ENCODE results near the gene SLC17A7.

SLC17A7 gene

GRCh38 chr19:49407079-49407478 lies 34.2 kb downstream of the SLC17A7 start:
- DNase-seq (ENCODE audit: low spot score), result no peak

DNA sequence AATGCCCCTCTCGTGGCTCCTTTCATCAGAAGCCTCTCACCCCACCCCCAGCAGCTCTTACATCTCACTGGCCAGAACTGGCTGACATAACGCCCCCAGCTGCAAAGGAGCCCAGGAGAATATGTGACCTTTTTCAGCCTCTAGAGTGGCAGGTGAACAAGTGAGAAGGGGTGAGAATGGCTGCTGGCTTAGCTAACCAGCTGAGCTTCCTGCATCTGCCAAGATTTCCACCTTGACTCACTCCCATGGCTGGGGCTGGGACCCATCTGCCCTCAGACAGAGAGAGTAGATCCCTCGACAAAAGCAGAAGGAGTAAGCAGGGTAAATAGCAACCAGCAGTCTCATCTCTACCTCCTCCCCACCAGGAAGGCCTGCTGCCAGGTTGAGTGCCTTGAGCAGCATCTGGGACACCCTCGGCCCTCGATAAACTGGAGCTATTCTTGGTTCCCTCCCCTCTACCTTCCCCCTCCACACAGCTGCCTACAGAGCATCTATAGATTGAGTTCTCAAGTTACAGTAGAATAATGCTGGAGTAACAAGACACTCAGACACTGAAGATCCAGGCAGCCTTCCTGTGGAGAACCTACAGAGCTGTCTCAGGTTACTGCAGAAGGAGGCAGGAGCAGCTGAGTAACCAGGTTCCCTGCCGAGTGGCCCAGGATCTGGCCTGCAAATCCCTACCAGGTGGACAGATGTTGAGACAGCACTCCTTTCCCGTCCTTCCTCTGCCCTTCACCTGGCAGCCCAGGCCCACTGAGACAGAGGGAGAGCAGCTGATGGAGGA lies 37.7 kb downstream of the SLC17A7 start:
- peak; percentile 69 for DNase-seq (ENCODE audit: low spot score)

- DNase-seq (ENCODE audit: low spot score), result no peak
These were observed 41.3 kb downstream of the SLC17A7 start for GRCh38 chr19:49400029-49400428.

DNA sequence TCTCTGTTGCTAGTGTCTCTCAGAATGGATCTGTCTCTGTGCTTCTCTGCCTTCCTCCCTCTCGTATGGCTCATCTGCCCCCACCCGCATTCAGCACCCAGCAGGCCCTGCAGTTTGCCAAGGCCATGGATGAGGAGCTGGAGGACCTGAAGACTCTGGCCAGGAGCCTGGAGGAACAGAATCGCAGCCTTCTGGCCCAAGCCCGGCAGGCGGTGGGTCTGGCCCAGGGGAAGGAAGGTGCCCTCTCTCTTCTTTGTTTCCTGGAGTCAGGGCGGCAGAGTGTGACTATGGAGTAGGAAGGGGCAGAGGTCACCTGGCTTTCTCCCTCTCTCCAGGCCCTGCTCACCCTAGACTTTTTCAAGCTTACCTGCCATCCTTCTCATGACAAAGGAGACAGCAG lies 42.4 kb downstream of the SLC17A7 start:
- DNase-seq (ENCODE audit: low spot score), result no peak

- DNase-seq (ENCODE audit: low spot score), result no peak
These were observed 43.2 kb downstream of the SLC17A7 start for GRCh38 chr19:49398001-49398615.

GRCh38 chr19:49396738-49397505 lies 44.4 kb downstream of the SLC17A7 start:
- DNase-seq (ENCODE audit: low spot score), result no peak

DNA sequence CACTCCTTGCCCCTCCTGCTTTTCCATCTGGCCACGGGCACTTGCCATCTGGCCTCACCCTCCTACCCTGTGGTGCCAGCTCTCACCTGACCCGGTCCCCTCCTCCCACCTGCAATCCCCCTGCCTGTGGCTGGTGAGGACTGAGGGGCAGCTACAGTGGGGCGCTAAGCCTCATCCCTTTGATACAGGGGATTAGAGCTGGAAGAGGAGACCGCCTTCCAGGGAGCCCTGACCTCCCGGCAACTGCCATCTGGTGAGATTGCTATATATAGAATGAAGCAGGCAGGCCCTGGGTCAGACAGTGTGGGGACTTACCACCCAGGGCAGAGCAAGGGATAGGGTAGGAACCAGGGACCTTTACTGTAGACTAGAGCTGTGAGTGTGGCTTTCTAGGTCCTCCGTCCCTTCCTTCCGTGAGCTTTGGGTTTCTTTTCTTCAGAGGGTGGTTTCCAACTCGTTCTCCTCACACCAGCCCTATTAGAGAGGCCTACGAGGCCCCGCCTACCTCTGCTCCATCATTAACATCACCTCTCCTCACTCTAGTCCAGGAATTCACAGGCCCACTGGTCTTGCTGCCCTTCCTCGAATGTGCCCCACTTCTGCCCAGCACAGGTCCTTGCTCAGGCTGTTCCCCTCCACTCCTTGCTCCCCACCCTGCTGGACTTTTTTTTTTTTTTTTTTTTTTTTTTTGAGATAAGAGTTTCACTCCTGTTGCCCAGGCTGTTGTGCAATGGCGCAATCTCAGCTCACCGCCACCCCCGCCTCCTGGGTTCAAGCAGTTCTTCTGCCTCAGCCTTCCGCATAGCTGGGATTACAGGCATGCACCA lies 45.5 kb downstream of the SLC17A7 start:
- no peak for DNase-seq (ENCODE audit: low spot score)

GRCh38 chr19:49393881-49394280 lies 47.4 kb downstream of the SLC17A7 start:
- no peak for DNase-seq (ENCODE audit: low spot score)

- peak; percentile 88 for DNase-seq (ENCODE audit: low spot score)
These were observed 49.5 kb downstream of the SLC17A7 start for GRCh38 chr19:49391581-49392399.

DNA sequence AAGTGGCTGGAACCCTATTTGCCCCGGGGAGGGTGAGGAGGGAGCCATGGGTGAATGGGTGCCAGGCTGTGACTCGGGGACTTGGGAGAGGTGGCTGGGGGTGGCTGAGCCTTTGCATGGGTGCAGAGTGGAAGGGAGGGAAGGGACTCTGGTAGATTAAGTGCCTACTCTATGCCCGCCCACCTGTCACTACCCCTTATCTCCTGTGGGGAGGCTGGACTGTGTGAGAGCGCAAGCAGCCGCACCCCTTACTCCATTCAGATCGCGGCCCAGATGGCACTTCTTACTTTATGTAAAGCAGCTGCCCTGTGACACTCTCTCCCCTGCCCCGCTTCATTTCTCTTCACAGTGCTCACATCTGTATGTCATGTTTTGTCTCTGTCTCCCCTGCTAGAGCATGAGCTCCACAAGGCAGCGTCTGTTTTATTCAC lies 50.4 kb downstream of the SLC17A7 start:
- DNase-seq (ENCODE audit: low spot score), result peak; percentile 87

DNA sequence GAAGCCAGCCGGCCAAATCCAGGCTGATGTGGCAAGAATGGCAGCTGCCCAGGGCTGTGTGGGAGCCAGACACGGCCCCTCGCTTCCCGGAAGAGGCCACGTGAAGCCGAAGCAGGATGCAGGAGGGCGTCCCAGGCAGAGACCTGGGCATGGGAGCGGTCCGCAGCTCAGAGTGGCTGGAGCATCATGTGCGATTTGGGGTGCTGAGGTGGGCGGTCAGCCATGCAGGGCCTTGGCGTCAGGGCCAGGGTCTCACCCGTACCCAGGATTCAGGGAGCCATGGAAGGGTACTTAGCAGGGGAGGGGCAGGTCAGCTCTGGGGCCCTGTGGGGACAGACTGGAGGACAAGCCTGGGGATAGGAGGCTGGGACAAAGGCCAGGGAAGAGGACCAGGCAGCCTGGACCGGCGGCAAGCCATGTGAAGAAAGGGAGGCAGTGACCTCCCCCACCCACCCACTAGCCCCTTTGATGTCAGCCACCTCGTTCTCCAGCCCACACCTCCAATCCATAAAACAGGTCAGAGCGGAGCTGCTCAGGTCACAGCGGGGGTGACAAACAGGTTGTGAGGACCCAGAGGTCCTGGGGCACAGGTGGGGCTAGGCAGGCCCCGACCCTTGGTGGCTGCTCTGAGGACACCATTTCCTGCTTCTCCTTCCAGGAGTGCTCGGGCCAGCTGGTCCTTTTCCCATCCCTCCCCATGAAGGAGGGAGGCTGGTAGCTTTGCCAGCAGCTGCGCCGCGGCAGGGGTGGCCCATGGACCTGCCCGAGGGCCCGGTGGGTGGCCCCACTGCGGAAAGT lies 51.0 kb downstream of the SLC17A7 start:
- no peak for DNase-seq (ENCODE audit: low spot score)

GRCh38 chr19:49389406-49389805 lies 51.9 kb downstream of the SLC17A7 start:
- DNase-seq (ENCODE audit: low spot score), result no peak

GRCh38 chr19:49387936-49388372 lies 53.4 kb downstream of the SLC17A7 start, which contains the start of gene KASH5:
KASH5 (plus strand) TSS chr19:49388249; CDS start chr19:49390884, 2,635 bp downstream.
- no peak for DNase-seq (ENCODE audit: low spot score)

DNA sequence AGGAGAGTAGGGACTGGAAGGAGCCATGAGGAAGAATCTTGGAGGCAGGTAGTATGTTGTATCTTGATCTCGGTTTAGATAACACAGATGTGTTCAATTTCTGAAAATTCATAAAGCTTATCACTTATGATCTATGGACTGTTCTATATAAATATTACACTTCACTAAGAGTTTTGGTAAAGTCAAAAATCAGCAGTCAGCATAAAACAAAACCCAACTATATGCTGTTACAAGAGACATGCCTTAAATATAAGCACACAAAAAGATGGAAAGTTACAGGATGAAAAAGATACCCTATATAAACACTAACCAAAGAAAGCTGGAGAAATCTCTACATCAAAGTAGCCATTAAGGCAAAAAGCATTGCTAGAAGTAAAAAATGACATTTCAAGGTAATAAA lies 57.7 kb downstream of the SLC17A7 start:
- DNase-seq (ENCODE audit: low spot score), result no peak

DNA sequence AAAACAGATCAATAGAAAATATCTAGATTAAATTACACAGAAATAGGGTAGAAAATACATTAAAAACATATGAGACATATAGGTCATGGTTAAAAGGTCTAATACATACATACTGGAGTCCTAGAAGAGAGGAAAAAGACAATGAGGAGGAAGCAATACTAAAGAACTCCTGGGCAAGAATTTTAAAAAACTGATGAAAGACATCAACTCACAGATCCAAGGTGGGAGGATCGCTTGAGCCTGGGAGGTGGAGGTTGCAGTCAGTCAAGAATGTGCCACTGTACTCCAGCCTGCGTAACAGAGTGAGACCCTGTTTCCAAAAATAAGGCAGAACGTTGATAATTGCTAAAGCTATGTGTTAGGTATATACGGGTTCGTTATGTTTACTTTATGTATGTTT lies 58.7 kb downstream of the SLC17A7 start:
- DNase-seq (ENCODE audit: low spot score), result no peak

- DNase-seq (ENCODE audit: low spot score), result no peak
These were observed 60.9 kb downstream of the SLC17A7 start for GRCh38 chr19:49380391-49380790.
